HCT116 (cell line): ENCODE data around the gene FLNC. TPM values are rescaled to one million over a fixed set of nuclear protein-coding genes. Genes with fewer than 3 reads are reported as not detected.

Experiments
- ATAC-seq: fragments of 200-7000 bp; cut with Tn5 transposase; 2 replicates; pipeline ENCODE4 v1.9.1; 2020; ENCODE audit warnings: mild to moderate bottlenecking, moderate library complexity
- BruUV-seq: library from RNA; stranded (reverse); fragments of 400-500 nt; replicated peaks from 2 replicates; lab custom pipeline; 2021; lab: Mats Ljungman, UMichigan
- CTCF ChIA-PET: fragments of 300-600 bp; sonication (Branson Sonifier 250); formaldehyde crosslinking; loops from one replicate; lab custom pipeline; 2021; ENCODE audit warnings: antibody characterized with exemption; lab: Charles Lee
- POLR2A ChIA-PET: fragments of 300-600, 350-600 bp; sonication (Branson Sonifier 250); formaldehyde crosslinking; loops from one replicate; lab custom pipeline; 2021; ENCODE audit warnings: antibody characterized with exemption; lab: Charles Lee
- RAD21 ChIA-PET, 2 experiments: fragments of 300-600 bp; sonication (Branson Sonifier 250); formaldehyde crosslinking; loops; one replicate each; lab custom pipeline; 2023; ENCODE audit warnings: low total read pairs in 2 of 2; ENCODE audit not compliant: uncharacterized antibody in 2 of 2, unreplicated experiment in 2 of 2, low non-redundant PET in 1 of 2; lab: Charles Lee
- DNase-seq: peaks from one replicate; pipeline ENCODE4 v3.0.0-alpha.2; 2010; ENCODE audit warnings: low read depth, low spot score
- H2AFZ ChIP-seq: fragments of 200-600 bp; shearing (Covaris generic), sonication (generic); 2 replicates; pipeline ENCODE4 v1.6.1; 2017; ENCODE audit warnings: low read depth, mixed run types, mixed read lengths, antibody characterized with exemption, low read length; ENCODE audit not compliant: poor library complexity, severe bottlenecking
- H3K27ac ChIP-seq: 2 replicates; pipeline ENCODE4 v1.5.1; 2012; ENCODE audit warnings: low read depth, low read length
- H3K27me3 ChIP-seq: fragments of 200-600 bp; sonication (generic); 2 replicates; pipeline ENCODE4 v1.6.1; 2016; ENCODE audit warnings: mixed run types, low read length, mixed read lengths; ENCODE audit not compliant: insufficient read depth
- H3K36me3 ChIP-seq, 2 experiments: fragments of 200-500 bp in 1 of 2; fragments of 200-600 bp in 1 of 2; sonication (Bioruptor generic) in 1 of 2; sonication (generic) in 1 of 2; 2 replicates each; pipeline versions ENCODE4 v1.5.1 to v1.6.1; 2014 to 2016; ENCODE audit warnings: low read length in 2 of 2, inconsistent platforms in 1 of 2, mixed read lengths in 1 of 2, mixed run types in 1 of 2; ENCODE audit not compliant: insufficient read depth in 2 of 2, control insufficient read depth in 1 of 2
- H3K4me1 ChIP-seq, 2 experiments: fragments of 200-600 bp in 1 of 2; sonication (generic) in 1 of 2; 2 replicates each; pipeline versions ENCODE4 v1.5.1 to v1.6.1; 2012 to 2017; ENCODE audit warnings: low read length in 2 of 2, inconsistent platforms in 1 of 2, mild to moderate bottlenecking in 1 of 2, mixed read lengths in 1 of 2, mixed run types in 1 of 2, moderate library complexity in 1 of 2; ENCODE audit not compliant: insufficient read depth in 2 of 2, control insufficient read depth in 1 of 2
- H3K4me2 ChIP-seq: fragments of 200-600 bp; sonication (generic); 2 replicates; pipeline ENCODE4 v1.6.1; 2017; ENCODE audit warnings: mixed run types, low read length, mixed read lengths
- H3K4me3 ChIP-seq, 2 experiments: fragments of 200-600 bp in 1 of 2; sonication (generic) in 1 of 2; replicated peaks in 1 of 2; 2 replicates each; pipeline ENCODE4 v1.5.1; 2011 to 2016; ENCODE audit warnings: low read length in 2 of 2, control low read depth in 1 of 2, low read depth in 1 of 2, mild to moderate bottlenecking in 1 of 2, mixed read lengths in 1 of 2, mixed run types in 1 of 2
- H3K79me2 ChIP-seq: fragments of 200-600 bp; sonication (generic); 2 replicates; pipeline ENCODE4 v1.6.1; 2017; ENCODE audit warnings: mild to moderate bottlenecking, mixed run types, low read length, moderate library complexity, mixed read lengths; ENCODE audit not compliant: insufficient read depth
- H3K9ac ChIP-seq: fragments of 200-600 bp; sonication (generic); 2 replicates; pipeline ENCODE4 v1.6.1; 2016; ENCODE audit warnings: low read length, mixed read lengths
- H3K9me2 ChIP-seq: fragments of 200-600 bp; sonication (generic), shearing (Covaris generic); 2 replicates; pipeline ENCODE4 v1.6.1; 2017; ENCODE audit warnings: mixed run types, mild to moderate bottlenecking, moderate library complexity; ENCODE audit not compliant: insufficient read depth
- H3K9me3 ChIP-seq, 2 experiments: fragments of 200-500 bp in 1 of 2; fragments of 200-600 bp in 1 of 2; sonication (Bioruptor generic) in 1 of 2; sonication (generic) in 1 of 2; 2 replicates each; pipeline ENCODE4 v1.6.1; 2014 to 2017; ENCODE audit warnings: low read length in 2 of 2, mixed read lengths in 2 of 2, inconsistent platforms in 1 of 2, low read depth in 1 of 2, mild to moderate bottlenecking in 1 of 2, mixed run types in 1 of 2, moderate library complexity in 1 of 2; ENCODE audit not compliant: control insufficient read depth in 1 of 2, insufficient read depth in 1 of 2
- H4K20me1 ChIP-seq: fragments of 200-600 bp; sonication (generic), shearing (Covaris generic); 2 replicates; pipeline ENCODE4 v1.6.1; 2017; ENCODE audit warnings: mixed run types, mild to moderate bottlenecking, moderate library complexity; ENCODE audit not compliant: insufficient read depth
- CBX3 ChIP-seq: IDR thresholded peaks from 2 replicates; pipeline ENCODE4 v1.6.1; 2012; ENCODE audit warnings: low read depth
- CTCF ChIP-seq, 3 experiments: fragments of 200-600 bp in 1 of 3; sonication (generic) in 1 of 3; IDR thresholded peaks in 2 of 3; conservative IDR thresholded peaks in 1 of 3; 2 replicates each; pipeline ENCODE4 v1.5.1; 2012 to 2017; ENCODE audit warnings: low read depth in 2 of 3, low read length in 2 of 3, antibody characterized with exemption in 1 of 3, borderline replicate concordance in 1 of 3, control low read depth in 1 of 3, mild to moderate bottlenecking in 1 of 3, mixed read lengths in 1 of 3, mixed run types in 1 of 3, moderate library complexity in 1 of 3; ENCODE audit not compliant: insufficient read depth in 1 of 3
- EGR1 ChIP-seq: IDR thresholded peaks from 2 replicates; pipeline ENCODE4 v1.6.1; 2012; ENCODE audit warnings: low read depth
- ELF1 ChIP-seq: IDR thresholded peaks from 2 replicates; pipeline ENCODE4 v1.6.1; 2012; ENCODE audit warnings: low read depth, borderline replicate concordance
- EZH2phosphoT487 ChIP-seq: fragments of 200-600 bp; IDR thresholded peaks from 2 replicates; pipeline ENCODE4 v1.6.1; 2018; ENCODE audit warnings: antibody characterized with exemption, borderline replicate concordance
- FOSL1 ChIP-seq: IDR thresholded peaks from 2 replicates; pipeline ENCODE4 v1.6.1; 2012; ENCODE audit warnings: low read depth
- JUND ChIP-seq: IDR thresholded peaks from 2 replicates; pipeline ENCODE4 v1.6.1; 2012
- MAX ChIP-seq: IDR thresholded peaks from 2 replicates; pipeline ENCODE4 v1.6.1; 2012
- POLR2A ChIP-seq: IDR thresholded peaks from 2 replicates; pipeline ENCODE4 v1.7.0; 2011; ENCODE audit warnings: borderline replicate concordance; ENCODE audit not compliant: insufficient read depth, insufficient read length; ENCODE audit errors: extremely low read depth
- POLR2AphosphoS5 ChIP-seq: IDR thresholded peaks from 2 replicates; pipeline ENCODE4 v1.6.1; 2011; ENCODE audit warnings: mild to moderate bottlenecking, low read depth, low read length, moderate library complexity
- RAD21 ChIP-seq: IDR thresholded peaks from 2 replicates; pipeline ENCODE4 v1.6.1; 2012; ENCODE audit warnings: low read depth, mild to moderate bottlenecking
- REST ChIP-seq: IDR thresholded peaks from 2 replicates; pipeline ENCODE4 v1.6.1; 2012; ENCODE audit warnings: low read depth
- SIN3A ChIP-seq: IDR thresholded peaks from 2 replicates; pipeline ENCODE4 v1.6.1; 2012; ENCODE audit warnings: low read depth
- SP1 ChIP-seq: IDR thresholded peaks from 2 replicates; pipeline ENCODE4 v1.6.1; 2012; ENCODE audit warnings: low read depth
- SRF ChIP-seq: IDR thresholded peaks from 2 replicates; pipeline ENCODE4 v1.6.1; 2012; ENCODE audit warnings: low read depth
- TCF7L2 ChIP-seq: IDR thresholded peaks from 2 replicates; pipeline ENCODE4 v1.7.0; 2011; ENCODE audit warnings: borderline replicate concordance, inconsistent platforms; ENCODE audit not compliant: insufficient read depth, insufficient read length; ENCODE audit errors: extremely low read depth
- YY1 ChIP-seq: IDR thresholded peaks from 2 replicates; pipeline ENCODE4 v1.6.1; 2011; ENCODE audit warnings: low read length, low read depth, moderate library complexity, mild to moderate bottlenecking; ENCODE audit not compliant: insufficient replicate concordance; ENCODE audit errors: extremely low read depth
- ZFX ChIP-seq: fragments of 450-650 bp; IDR thresholded peaks from 2 replicates; pipeline ENCODE4 v1.6.1; 2017
- ZNF274 ChIP-seq: fragments of 200-500 bp; sonication (Bioruptor generic); IDR thresholded peaks from 2 replicates; pipeline ENCODE4 v1.6.1; 2014; ENCODE audit warnings: mild to moderate bottlenecking, low read depth, low read length, inconsistent platforms
- intact Hi-C: fragments of 100-400 bp; cut with micrococcal nuclease; formaldehyde crosslinking; loops from 2 replicates; pipeline ENCODE4 v1.10.0; 2022
- total RNA-seq: library from RNA; stranded (reverse); gene quantifications from one replicate; pipeline ENCODE4 v1.2.1, GENCODE V29; 2021; ENCODE audit not compliant: unreplicated experiment

FLNC gene
- total RNA-seq, 1 experiment from 2014 or later, result 42.8 TPM

GRCh38 chr7:128839751-128840177 is 9.6 kb downstream of the FLNC start:
- Histone ChIP-seq H3K9me3 (no peaks in the 10 kb centered on the region), H3K9ac (no peak overlapping the region), H2AFZ (no peak overlapping the region), H3K4me2 (no peak overlapping the region), H3K79me2 (no peaks in the 10 kb centered on the region), H4K20me1 (no peaks in the 10 kb centered on the region), H3K27me3 (no peaks in the 10 kb centered on the region), H3K27ac (no peak overlapping the region), H3K4me3 (no peak overlapping the region), H3K36me3 (peaks cover 0 to 27% of the 10 kb centered on the region in 2 experiments; a peak in 1 of 4 replicates), H3K9me2 (no peaks in the 10 kb centered on the region), H3K4me1 (peaks cover 0 to 8% of the 10 kb centered on the region in 2 experiments; a peak in 2 of 4 replicates)
- TF ChIP-seq EZH2phosphoT487, result no peak
- no peak for TF ChIP-seq RAD21
- TF ChIP-seq SP1, result no peak
- no peak for TF ChIP-seq ELF1
- TF ChIP-seq POLR2A, result no peak
- no peak for TF ChIP-seq SRF
- no peak for TF ChIP-seq SIN3A
- TF ChIP-seq ZNF274, result no peak
- TF ChIP-seq CTCF (IDR thresholded peaks at IDR 0.05 in 2 of 3, conservative IDR thresholded peaks at IDR 0.05 in 1 of 3; ENCODE audit: borderline replicate concordance in 1 of 3, insufficient read depth in 1 of 3, low read depth in 2 of 3, low read length in 2 of 3), result no peak
- TF ChIP-seq JUND, result no peak
- TF ChIP-seq YY1, result no peak
- no peak for TF ChIP-seq FOSL1
- no peak for TF ChIP-seq TCF7L2
- TF ChIP-seq REST, result no peak
- TF ChIP-seq POLR2AphosphoS5, result no peak
- TF ChIP-seq MAX, result no peak
- TF ChIP-seq ZFX, result no peak
- TF ChIP-seq EGR1, result no peak
- no peak for TF ChIP-seq CBX3
- RAD21 ChIA-PET, result no interaction called here
- ATAC-seq (no peak), DNase-seq (no peak)
- POLR2A ChIA-PET, result no interaction called here
- CTCF ChIA-PET, result no interaction called here
- intact Hi-C loops, result no loop called here
- no TSS peak for BruUV-seq
